BE2C (cell line): Measurements from ENCODE around the gene ANKRD22.
"Not testable (repeated sequence)": the region's sequence is repeated elsewhere in the genome, so short reads cannot be mapped to it uniquely, and the experiment has no call there.

Source experiments
- DNase-seq: peaks from one replicate; pipeline ENCODE4 v3.0.0-alpha.2; 2020
- H3K27me3 ChIP-seq: fragments of 250-450 bp; sonication (Bioruptor Pico); 2 replicates; pipeline ENCODE4 v1.5.1; 2020; ENCODE audit warnings: mild to moderate bottlenecking
- H3K36me3 ChIP-seq: fragments of 250-450 bp; sonication (Bioruptor Pico); 2 replicates; pipeline ENCODE4 v1.5.1; 2020; ENCODE audit warnings: mild to moderate bottlenecking
- H3K4me1 ChIP-seq: fragments of 250-450 bp; sonication (Bioruptor Pico); 2 replicates; pipeline ENCODE4 v1.5.1; 2020
- H3K4me3 ChIP-seq: 2 replicates; pipeline ENCODE4 v1.5.1; 2011; ENCODE audit warnings: low read depth, low read length
- H3K9me3 ChIP-seq: fragments of 250-450 bp; sonication (Bioruptor Pico); 2 replicates; pipeline ENCODE4 v1.5.1; 2020
- TF ChIP-seq, protein P1 (sequence below): IDR thresholded peaks from 2 replicates; pipeline ENCODE4 v1.5.1; 2012; ENCODE audit warnings: mild to moderate bottlenecking, low read depth, low read length

ANKRD22 gene

DNA sequence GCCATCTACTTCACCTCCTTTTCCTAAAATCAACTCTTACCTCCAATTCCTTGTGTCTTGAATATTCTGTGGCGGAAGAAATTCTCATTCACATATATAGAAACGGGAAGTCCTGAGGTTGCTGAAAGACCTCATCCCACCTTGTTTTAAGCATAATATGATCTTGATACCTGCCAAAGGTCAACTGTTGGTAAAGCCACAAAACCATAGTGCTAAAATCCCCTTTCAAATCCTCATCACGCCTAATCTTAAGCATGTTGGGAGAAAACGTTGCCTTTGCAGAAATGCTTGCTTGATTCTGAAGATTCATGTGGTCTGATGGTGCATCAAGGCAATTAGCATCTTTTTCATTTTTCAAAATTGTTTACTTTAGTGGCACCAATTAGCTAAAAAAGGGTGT, 8.5 kb downstream of the ANKRD22 start:
- no peaks in the 10 kb centered on the region for H3K36me3 ChIP-seq

DNA sequence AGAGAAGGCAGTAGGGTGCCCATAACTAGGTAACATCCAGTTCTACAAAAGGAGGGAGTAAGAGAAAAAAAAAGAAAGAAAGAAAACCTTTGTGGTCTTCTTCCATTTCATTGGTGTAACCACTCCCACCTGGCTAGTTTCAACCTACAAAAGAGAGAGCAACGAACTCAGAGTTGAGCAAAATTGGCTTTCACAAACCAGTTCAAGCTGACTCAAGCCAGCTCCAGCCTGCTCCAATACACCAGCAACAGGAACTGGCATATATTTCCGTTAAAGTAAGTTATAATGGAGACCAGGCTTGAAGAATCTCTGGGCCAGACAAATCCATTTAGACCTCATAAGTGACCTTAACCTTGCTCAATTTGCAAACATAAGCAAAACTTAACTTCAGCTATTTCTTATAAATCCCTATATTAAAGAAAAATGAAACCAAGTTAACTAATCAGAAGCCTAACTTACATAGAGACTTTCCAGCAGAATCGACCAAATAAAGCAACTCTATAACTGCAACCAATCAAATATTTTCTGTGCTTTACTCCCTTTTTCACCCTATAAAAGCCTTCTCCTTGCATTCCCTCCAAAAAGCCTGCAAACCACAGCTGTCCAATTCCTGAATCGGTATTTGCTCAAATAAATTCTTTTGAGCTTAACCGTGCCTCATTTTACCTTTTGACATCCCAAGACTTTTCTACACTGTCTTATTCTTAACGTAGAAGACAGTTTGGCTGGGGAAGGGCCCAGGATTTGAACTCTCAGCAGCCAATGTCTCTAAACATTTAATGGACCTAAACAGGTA, 10.1 kb downstream of the ANKRD22 start:
- TF ChIP-seq, protein P1, sequence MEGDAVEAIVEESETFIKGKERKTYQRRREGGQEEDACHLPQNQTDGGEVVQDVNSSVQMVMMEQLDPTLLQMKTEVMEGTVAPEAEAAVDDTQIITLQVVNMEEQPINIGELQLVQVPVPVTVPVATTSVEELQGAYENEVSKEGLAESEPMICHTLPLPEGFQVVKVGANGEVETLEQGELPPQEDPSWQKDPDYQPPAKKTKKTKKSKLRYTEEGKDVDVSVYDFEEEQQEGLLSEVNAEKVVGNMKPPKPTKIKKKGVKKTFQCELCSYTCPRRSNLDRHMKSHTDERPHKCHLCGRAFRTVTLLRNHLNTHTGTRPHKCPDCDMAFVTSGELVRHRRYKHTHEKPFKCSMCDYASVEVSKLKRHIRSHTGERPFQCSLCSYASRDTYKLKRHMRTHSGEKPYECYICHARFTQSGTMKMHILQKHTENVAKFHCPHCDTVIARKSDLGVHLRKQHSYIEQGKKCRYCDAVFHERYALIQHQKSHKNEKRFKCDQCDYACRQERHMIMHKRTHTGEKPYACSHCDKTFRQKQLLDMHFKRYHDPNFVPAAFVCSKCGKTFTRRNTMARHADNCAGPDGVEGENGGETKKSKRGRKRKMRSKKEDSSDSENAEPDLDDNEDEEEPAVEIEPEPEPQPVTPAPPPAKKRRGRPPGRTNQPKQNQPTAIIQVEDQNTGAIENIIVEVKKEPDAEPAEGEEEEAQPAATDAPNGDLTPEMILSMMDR, result no peak
- no peaks in the 10 kb centered on the region for H3K36me3 ChIP-seq

More for the DNA sequence above, 8.5 kb downstream of the ANKRD22 start:
- TF ChIP-seq, protein P1, result no peak
- Histone ChIP-seq H3K9me3 (no peaks in the 10 kb centered on the region), H3K27me3 (no peaks in the 10 kb centered on the region), H3K4me3 (no peak overlapping the region), H3K4me1 (no peaks in the 10 kb centered on the region)
- no peak for DNase-seq

DNA sequence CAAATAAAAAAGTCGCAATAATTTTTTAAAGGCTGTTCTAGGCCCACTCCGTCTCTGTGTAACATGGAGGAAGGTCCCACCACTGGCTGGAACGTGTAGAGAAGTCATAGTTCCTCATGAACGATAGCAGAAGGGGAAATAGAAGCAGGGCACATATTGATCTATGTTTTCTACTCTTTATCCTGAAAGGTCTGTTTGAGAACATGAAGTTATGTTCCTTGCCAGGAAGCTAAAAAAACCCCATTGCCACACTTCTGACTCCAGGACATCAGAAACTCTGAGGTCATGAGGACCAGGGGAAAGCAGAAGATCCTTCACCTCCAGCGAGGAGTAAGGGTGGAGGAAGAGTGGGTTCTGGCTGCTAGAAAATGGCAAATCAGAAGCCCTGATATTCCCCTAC, 10.8 kb downstream of the ANKRD22 start:
- H3K36me3 ChIP-seq, result no peaks in the 10 kb centered on the region
- no peaks in the 10 kb centered on the region for H3K27me3 ChIP-seq
- DNase-seq, result no peak
- H3K4me1 ChIP-seq, result peaks cover 2% of the 10 kb centered on the region; the same call in 1 of the 2 replicates
- no peaks in the 10 kb centered on the region for H3K9me3 ChIP-seq
- TF ChIP-seq, protein P1, result no peak
- H3K4me3 ChIP-seq, result no peak overlapping the region

More for the DNA sequence above, 10.1 kb downstream of the ANKRD22 start:
- Histone ChIP-seq H3K9me3 (no peaks in the 10 kb centered on the region), H3K27me3 (no peaks in the 10 kb centered on the region), H3K4me3 (no peak overlapping the region), H3K4me1 (no peaks in the 10 kb centered on the region)
- DNase-seq, result no peak

DNA sequence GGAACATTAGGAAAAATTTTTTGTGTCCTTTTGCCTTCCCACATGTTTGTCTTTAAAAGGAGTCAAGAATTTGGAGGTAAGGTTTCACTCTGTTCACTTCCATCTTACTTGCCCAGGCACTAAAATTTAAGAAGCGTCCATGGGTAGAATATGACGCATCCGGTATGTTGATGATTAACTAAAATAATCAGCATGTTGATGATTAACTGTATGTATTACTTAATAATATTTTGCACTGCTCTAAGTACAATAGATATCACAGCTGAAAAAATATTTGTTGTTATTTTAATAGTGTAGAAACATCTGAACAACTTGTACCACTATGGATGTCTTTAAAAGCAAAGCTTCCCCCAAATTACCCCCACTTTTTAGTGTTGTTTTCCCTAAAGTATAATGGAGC, 11.5 kb downstream of the ANKRD22 start:
- Histone ChIP-seq H3K4me3 (no peak overlapping the region), H3K4me1 (peaks cover 4% of the 10 kb centered on the region; the same call in 1 of the 2 replicates), H3K36me3 (no peaks in the 10 kb centered on the region), H3K9me3 (no peaks in the 10 kb centered on the region), H3K27me3 (no peaks in the 10 kb centered on the region)
- TF ChIP-seq, protein P1, result no peak
- DNase-seq, result no peak

DNA sequence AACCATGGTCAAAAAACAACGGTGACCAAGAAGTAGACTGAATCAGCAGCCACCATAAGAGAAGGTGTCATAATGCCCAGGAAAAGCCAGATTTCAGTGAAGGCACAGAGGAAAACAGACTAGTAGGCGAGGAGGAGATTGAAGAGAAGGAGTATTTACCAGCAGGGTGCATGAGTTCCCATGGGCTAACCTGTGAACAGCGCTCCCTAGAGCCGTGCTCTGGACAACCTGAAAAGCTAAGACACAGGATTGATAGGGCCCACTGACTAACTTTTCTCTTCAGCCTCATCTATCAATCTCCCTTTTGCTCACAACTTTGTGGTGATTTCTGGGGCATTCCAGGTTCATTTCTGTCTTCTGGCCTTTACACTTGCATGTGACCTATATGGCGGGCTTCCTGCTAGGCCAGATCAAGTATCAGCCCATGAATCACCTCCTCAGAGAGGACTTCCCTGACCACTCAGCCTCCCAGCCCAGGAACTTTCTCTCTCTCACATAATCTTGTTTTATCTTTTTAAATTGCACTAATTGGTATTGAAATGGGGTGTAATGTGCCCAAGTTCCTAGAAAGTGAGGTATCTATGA, 12.8 kb downstream of the ANKRD22 start:
- H3K27me3 ChIP-seq, result no peaks in the 10 kb centered on the region
- H3K36me3 ChIP-seq, result no peaks in the 10 kb centered on the region
- H3K4me3 ChIP-seq, result no peak overlapping the region
- H3K9me3 ChIP-seq, result no peaks in the 10 kb centered on the region
- no peak for DNase-seq
- peaks cover 4% of the 10 kb centered on the region; the same call in 1 of the 2 replicates for H3K4me1 ChIP-seq
- TF ChIP-seq, protein P1, result no peak

DNA sequence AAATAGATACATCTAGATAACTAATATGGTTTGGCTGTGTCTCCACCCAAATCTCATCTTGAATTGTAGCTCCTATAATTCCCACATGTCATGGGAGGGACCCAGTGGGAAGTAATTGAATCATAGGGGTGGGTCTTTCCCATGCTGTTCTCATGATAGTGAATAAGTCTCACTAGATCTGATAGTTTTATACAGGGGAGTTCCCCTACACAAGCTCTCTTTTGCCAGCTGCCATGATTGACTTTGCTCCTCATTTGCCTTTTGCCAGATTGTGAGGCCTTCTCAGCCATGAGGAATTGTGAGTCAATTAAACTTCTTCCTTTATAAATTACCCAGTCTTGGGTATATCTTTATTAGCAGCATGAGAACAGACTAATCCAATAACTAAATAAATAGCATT, 14.0 kb downstream of the ANKRD22 start:
- not testable (repeated sequence) for DNase-seq, H3K4me1 ChIP-seq, H3K9me3 ChIP-seq, H3K27me3 ChIP-seq, H3K36me3 ChIP-seq, H3K4me3 ChIP-seq
